Fibroblast of lung (primary cell): ENCODE results near the gene RIPOR2.

Experiments used
- CTCF ChIP-seq, 2 donors: IDR thresholded peaks in 1 of 2; conservative IDR thresholded peaks in 1 of 2; 1 replicate in 1 of 2; 2 replicates in 1 of 2; pipeline ENCODE4 v1.5.1; 2011 to 2012; ENCODE audit warnings: low read length in 2 of 2, control low read depth in 1 of 2, inconsistent platforms in 1 of 2, low read depth in 1 of 2, mild to moderate bottlenecking in 1 of 2
- EZH2 ChIP-seq: IDR thresholded peaks from 2 replicates; pipeline ENCODE4 v1.5.1; 2012; ENCODE audit warnings: low read length, control low read depth, mild to moderate bottlenecking; ENCODE audit errors: missing control alignments

DNA sequence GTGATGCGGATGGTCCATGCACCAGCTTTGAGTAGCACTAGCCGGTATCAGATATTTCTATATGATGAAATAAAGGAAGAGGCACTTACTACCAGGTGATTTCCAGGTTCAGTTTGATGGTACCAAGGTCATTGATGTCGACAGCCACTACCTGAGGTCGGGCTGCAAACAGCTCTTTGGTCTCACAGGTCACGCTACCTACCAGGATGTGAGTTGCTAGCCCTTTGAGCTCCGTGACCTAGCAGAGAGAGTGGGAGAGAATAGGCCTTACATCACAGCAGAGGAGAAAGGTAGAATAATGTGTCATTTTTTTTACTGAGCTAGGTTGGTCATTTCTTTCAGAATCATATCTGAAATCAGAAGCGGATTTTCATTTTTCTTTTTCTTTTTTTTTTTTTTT, 86.0 kb downstream of the RIPOR2 start:
- TF ChIP-seq CTCF (conservative IDR thresholded peaks at IDR 0.05 in 1 of 2, IDR thresholded peaks at IDR 0.05 in 1 of 2; ENCODE audit: low read depth in 1 of 2, low read length in 2 of 2) (no peak), EZH2 (no peak)
